HepG2 (cell line): ENCODE data around the gene SHTN1. TPM values are rescaled to one million over a fixed set of nuclear protein-coding genes. Genes with fewer than 3 reads are reported as not detected.
A peak's percentile ranks its signal among the peaks of the same experiment; 100 is the strongest.

Experiments
- HOXA7 ChIP-seq: sonication (generic); formaldehyde crosslinking; IDR thresholded peaks from 2 replicates; pipeline ENCODE4 v1.8.1; 2022; ENCODE audit warnings: mild to moderate bottlenecking, missing genetic modification reagents, moderate library complexity
- JDP2 ChIP-seq: sonication (generic); formaldehyde crosslinking; IDR thresholded peaks from 2 replicates; pipeline ENCODE4 v1.8.1; 2022; ENCODE audit warnings: missing genetic modification reagents, borderline replicate concordance
- MAF1 ChIP-seq: sonication (generic); formaldehyde crosslinking; IDR thresholded peaks from 2 replicates; pipeline ENCODE4 v1.5.0; 2020; ENCODE audit warnings: missing genetic modification reagents, borderline replicate concordance
- MLLT10 ChIP-seq: sonication (generic); formaldehyde crosslinking; IDR thresholded peaks from 2 replicates; pipeline ENCODE4 v1.4.0; 2020; ENCODE audit warnings: missing genetic modification reagents
- MLXIP ChIP-seq: sonication (generic); formaldehyde crosslinking; IDR thresholded peaks from 2 replicates; pipeline ENCODE4 v1.9.0; 2021; ENCODE audit warnings: missing genetic modification reagents, borderline replicate concordance
- NFE2L2 ChIP-seq: fragments of 150-350 bp; IDR thresholded peaks from 2 replicates; pipeline ENCODE4 v1.6.1; 2014; ENCODE audit warnings: low read length
- PITX1 ChIP-seq: sonication (generic); formaldehyde crosslinking; IDR thresholded peaks from 2 replicates; pipeline ENCODE4 v1.5.1; 2020; ENCODE audit warnings: mild to moderate bottlenecking, missing genetic modification reagents
- POGZ ChIP-seq: sonication (generic); formaldehyde crosslinking; IDR thresholded peaks from 2 replicates; pipeline ENCODE4 v1.4.0; 2020; ENCODE audit warnings: mild to moderate bottlenecking, missing genetic modification reagents
- SYNCRIP ChIP-seq: fragments of 200-400 bp; formaldehyde crosslinking; IDR thresholded peaks from 2 replicates; pipeline ENCODE4 v1.6.1; 2018; ENCODE audit warnings: mild to moderate bottlenecking, low read depth, low read length; ENCODE audit not compliant: insufficient read depth
- TSC22D2 ChIP-seq: sonication (generic); formaldehyde crosslinking; IDR thresholded peaks from 2 replicates; pipeline ENCODE4 v1.5.1; 2020; ENCODE audit warnings: missing genetic modification reagents, mild to moderate bottlenecking, borderline replicate concordance
- ZFP91 ChIP-seq: sonication (generic); formaldehyde crosslinking; IDR thresholded peaks from 2 replicates; pipeline ENCODE4 v1.9.0; 2022; ENCODE audit warnings: missing genetic modification reagents, mild to moderate bottlenecking, borderline replicate concordance
- ZNF484 ChIP-seq: sonication (generic); formaldehyde crosslinking; IDR thresholded peaks from 2 replicates; pipeline ENCODE4 v1.5.1; 2020; ENCODE audit warnings: mild to moderate bottlenecking, low read depth, missing genetic modification reagents, borderline replicate concordance
- ZNF550 ChIP-seq: sonication (generic); formaldehyde crosslinking; IDR thresholded peaks from 2 replicates; pipeline ENCODE4 v1.4.0; 2020; ENCODE audit warnings: mild to moderate bottlenecking, missing genetic modification reagents, borderline replicate concordance
- ZNF572 ChIP-seq: sonication (generic); formaldehyde crosslinking; IDR thresholded peaks from 2 replicates; pipeline ENCODE4 v1.5.1; 2020; ENCODE audit warnings: mild to moderate bottlenecking, missing genetic modification reagents
- ZNF737 ChIP-seq: sonication (generic); formaldehyde crosslinking; IDR thresholded peaks from 2 replicates; pipeline ENCODE4 v1.5.0; 2020; ENCODE audit warnings: missing genetic modification reagents, mild to moderate bottlenecking, borderline replicate concordance
- polyA plus RNA-seq, 8 experiments: library from polyadenylated mRNA; depleted of rRNA in 3 of 8; stranded (reverse) in 7 of 8; unstranded in 1 of 8; fragments of >200 nt; fragmentation: Illumina TruSeq in 4 of 8; extraction: Trizol in 4 of 8; gene quantifications; 2 replicates each; pipeline versions ENCODE4 v1.2.1 to v1.2.3, GENCODE V29; 2011 to 2016; ENCODE audit warnings: low read depth in 4 of 8, missing spikeins in 1 of 8, mixed read lengths in 1 of 8; ENCODE audit not compliant: insufficient read depth in 1 of 8
- total RNA-seq, 5 experiments: library from RNA; depleted of rRNA; stranded (reverse); fragments of >200 nt; fragmentation: Illumina TruSeq; extraction: Trizol; gene quantifications; 2 replicates each; pipeline ENCODE4 v1.2.3, GENCODE V29; 2016; ENCODE audit warnings: low read depth in 1 of 5
- TF ChIP-seq, protein P1 (sequence below): sonication (generic); formaldehyde crosslinking; IDR thresholded peaks from 2 replicates; pipeline ENCODE4 v1.4.0; 2020; ENCODE audit warnings: mild to moderate bottlenecking, missing genetic modification reagents
- TF ChIP-seq, protein P2 (sequence below): sonication (generic); formaldehyde crosslinking; IDR thresholded peaks from 2 replicates; pipeline ENCODE4 v1.4.0; 2020; ENCODE audit warnings: mild to moderate bottlenecking, low read depth, missing genetic modification reagents

Gene SHTN1
- total and polyA plus RNA-seq, 2 of the 13 experiments (the other 11 are each of a cell fraction or from before 2014, with no cell fraction given) = 11.3 to 15.6 TPM

DNA sequence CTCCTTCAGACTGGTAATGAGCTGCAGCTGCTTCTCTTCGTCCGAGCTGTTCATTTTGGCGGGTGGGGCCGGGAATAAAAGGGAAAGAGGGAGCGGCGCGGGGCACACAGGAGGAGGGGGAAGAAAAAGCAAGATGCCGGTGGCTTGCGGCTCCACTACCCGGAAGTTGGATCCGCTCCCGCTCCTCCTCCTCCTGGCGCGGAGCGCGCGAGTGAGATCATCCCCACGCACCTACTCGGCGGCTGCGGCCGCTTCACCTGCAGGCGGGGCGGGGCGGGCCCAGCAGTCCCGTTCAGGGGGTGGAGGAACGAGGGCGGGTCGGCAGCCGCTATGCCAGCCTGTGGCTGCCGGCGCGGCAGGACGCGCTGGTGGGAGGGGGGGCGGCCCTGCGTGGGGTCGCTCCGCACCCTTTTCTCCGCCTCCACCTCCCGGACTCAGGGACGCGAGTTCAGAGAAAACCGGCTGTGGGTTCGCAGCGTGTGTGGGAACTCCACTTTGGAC, at the start of gene SHTN1 (continued):
- TF ChIP-seq HOXA7 (CRISPR knock-in tag) = no peak
- TF ChIP-seq SYNCRIP = no peak
- no peak for TF ChIP-seq MLLT10 (CRISPR knock-in tag)
- no peak for TF ChIP-seq MAF1 (CRISPR knock-in tag)
- TF ChIP-seq, protein P1, sequence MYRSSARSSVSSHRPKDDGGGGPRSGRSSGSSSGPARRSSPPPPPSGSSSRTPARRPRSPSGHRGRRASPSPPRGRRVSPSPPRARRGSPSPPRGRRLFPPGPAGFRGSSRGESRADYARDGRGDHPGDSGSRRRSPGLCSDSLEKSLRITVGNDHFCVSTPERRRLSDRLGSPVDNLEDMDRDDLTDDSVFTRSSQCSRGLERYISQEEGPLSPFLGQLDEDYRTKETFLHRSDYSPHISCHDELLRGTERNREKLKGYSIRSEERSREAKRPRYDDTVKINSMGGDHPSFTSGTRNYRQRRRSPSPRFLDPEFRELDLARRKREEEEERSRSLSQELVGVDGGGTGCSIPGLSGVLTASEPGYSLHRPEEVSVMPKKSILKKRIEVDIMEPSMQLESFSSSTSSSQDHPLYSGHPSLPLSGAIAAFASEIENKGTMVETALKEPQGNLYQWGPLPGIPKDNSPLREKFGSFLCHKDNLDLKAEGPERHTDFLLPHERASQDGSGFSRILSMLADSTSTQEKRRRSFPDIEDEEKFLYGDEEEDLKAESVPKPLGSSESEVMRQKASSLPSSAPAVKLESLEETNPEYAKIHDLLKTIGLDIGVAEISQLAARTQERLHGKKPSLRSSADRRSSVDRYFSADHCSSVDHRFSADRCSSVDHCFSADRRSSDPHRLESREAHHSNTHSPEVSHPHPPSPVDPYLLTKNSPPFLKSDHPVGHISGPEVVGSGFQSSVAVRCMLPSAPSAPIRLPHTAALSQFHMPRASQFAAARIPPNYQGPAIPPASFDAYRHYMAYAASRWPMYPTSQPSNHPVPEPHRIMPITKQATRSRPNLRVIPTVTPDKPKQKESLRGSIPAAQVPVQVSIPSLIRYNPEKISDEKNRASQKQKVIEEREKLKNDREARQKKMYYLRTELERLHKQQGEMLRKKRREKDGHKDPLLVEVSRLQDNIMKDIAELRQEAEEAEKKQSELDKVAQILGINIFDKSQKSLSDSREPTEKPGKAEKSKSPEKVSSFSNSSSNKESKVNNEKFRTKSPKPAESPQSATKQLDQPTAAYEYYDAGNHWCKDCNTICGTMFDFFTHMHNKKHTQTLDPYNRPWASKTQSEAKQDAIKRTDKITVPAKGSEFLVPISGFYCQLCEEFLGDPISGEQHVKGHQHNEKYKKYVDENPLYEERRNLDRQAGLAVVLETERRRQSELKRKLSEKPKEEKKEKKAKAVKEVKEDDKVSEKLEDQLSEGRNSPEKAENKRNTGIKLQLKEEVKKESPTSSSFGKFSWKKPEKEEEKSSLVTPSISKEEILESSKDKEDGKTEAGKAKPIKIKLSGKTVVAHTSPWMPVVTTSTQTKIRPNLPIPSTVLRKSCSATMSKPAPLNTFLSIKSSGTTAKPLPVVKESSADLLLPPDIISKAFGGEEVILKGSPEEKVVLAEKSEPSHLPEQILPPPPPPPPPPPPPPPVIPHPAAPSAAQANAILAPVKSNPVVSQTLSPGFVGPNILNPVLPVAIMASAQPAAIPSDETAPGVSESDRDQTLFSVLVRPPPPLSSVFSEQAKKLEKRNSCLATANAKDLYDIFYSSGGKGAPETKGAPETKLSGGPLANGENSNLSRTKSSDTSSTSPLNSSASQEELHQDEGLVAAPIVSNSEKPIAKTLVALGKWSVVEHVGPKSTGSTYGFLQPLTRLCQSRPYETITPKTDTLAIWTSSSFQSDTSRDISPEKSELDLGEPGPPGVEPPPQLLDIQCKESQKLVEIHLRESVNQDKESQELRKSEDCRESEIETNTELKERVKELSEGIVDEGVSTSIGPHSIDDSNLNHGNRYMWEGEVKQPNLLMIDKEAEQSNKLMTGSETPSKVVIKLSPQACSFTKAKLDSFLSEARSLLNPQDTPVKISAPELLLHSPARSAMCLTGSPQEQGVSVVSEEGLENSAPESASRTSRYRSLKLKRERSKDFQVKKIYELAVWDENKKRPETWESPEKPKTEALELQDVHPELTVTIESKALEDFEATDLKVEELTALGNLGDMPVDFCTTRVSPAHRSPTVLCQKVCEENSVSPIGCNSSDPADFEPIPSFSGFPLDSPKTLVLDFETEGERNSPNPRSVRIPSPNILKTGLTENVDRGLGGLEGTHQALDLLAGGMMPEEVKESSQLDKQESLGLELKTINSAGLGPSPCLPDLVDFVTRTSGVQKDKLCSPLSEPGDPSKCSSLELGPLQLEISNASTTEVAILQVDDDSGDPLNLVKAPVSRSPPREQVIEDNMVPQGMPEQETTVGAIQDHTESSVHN = no peak
- TF ChIP-seq, protein P2, sequence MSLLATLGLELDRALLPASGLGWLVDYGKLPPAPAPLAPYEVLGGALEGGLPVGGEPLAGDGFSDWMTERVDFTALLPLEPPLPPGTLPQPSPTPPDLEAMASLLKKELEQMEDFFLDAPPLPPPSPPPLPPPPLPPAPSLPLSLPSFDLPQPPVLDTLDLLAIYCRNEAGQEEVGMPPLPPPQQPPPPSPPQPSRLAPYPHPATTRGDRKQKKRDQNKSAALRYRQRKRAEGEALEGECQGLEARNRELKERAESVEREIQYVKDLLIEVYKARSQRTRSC (CRISPR knock-in tag) = no peak
- TF ChIP-seq NFE2L2 = no peak
- TF ChIP-seq MLXIP = no peak
- TF ChIP-seq JDP2 (CRISPR knock-in tag) = no peak
- peak; percentile 81; the same call in 1 of the 2 replicates for TF ChIP-seq ZFP91
- no peak for TF ChIP-seq ZNF572 (CRISPR knock-in tag)
- no peak for TF ChIP-seq POGZ (CRISPR knock-in tag)
- TF ChIP-seq ZNF737 (CRISPR knock-in tag) = no peak
- TF ChIP-seq ZNF484 (CRISPR knock-in tag) = no peak
- TF ChIP-seq TSC22D2 = no peak
- no peak for TF ChIP-seq ZNF550 (CRISPR knock-in tag)
- TF ChIP-seq PITX1 = no peak
